ENCODE measurements around the gene UGT1A7. TPM values are rescaled to one million over a fixed set of nuclear protein-coding genes. Genes with fewer than 3 reads are reported as not detected.

Gene UGT1A7
- total RNA-seq, 4 donors from 2014 or later: 3.4 to 55.3 (median 18.2) TPM

DNA sequence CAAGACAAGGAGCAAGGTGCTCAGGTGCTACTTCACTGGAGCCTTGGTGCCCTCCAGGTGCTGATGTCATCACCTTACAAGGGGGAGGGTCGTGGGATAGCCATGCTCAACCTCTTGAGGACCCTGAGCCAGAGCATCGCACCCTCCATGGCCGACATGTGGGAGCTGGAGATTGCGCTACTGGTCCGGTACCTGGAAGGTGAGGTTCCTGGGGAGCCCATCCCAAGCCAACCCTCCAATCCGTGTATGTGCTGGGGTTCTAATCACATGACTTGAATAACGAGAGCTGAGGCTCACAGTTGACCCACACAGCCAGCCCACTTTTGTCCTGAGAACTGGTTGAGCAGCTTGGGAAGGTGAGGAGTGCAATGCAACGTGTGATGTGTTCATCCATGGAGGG lies 122.3 kb downstream of the UGT1A7 start:
- no peaks in the 10 kb centered on the region for H3K9me3 ChIP-seq
- in situ Hi-C loops (cut with MboI; ENCODE audit: low pct_ligation_motif_present in 1 of 4, low pct_unique_long_range_greater_than_20kb in 1 of 4, low sequenced_read_pairs in 3 of 4): no loop called here
- DNase-seq: no peak

DNA sequence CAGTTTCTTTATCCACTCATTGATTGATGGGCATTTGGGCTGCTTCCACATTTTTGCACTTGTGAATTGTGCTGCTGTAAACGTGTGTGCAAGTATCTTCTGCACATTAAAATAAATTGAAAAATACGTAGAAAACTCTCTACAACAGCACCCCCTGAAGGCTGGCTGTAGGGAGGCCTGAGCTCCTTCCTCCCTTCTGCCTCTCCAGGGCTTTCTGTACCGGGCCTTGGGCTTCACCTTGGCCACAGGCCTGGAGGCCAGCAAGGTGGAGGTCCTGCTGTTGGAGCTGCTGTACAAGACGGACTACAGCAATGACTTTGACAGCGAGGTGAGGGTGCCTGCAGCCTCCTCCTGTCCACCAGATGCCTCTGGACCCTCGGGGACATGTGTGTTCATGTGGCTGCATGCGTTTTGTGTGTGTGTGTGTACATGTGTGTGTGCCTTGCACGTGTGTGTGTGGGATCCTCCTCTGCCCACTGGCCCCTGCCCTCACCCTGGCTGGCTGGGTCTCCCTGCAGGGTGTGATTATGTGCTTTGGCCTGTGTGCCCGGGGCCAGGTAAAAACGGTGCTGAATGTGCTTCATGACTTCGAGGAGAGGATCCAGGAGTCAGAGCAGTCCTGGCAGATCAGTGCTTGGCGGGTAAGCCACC lies 125.6 kb downstream of the UGT1A7 start:
- Histone ChIP-seq H3K27ac (no peak overlapping the region), H3K27me3 (no peaks in the 10 kb centered on the region), H3K9me3 (no peaks in the 10 kb centered on the region), H3K4me3 (no peak overlapping the region), H3K4me1 (no peaks in the 10 kb centered on the region), H3K36me3 (no peaks in the 10 kb centered on the region)
- DNase-seq: no peak
- WGBS, 2 donors (ENCODE audit: low coverage in 1 of 2): 78% methylated on average over 3 to 10 of the region's 12 CpGs
- in situ Hi-C loops (cut with MboI; ENCODE audit: low pct_ligation_motif_present in 1 of 4, low pct_unique_long_range_greater_than_20kb in 1 of 4, low sequenced_read_pairs in 3 of 4): no loop called here
- TF ChIP-seq, protein P1, sequence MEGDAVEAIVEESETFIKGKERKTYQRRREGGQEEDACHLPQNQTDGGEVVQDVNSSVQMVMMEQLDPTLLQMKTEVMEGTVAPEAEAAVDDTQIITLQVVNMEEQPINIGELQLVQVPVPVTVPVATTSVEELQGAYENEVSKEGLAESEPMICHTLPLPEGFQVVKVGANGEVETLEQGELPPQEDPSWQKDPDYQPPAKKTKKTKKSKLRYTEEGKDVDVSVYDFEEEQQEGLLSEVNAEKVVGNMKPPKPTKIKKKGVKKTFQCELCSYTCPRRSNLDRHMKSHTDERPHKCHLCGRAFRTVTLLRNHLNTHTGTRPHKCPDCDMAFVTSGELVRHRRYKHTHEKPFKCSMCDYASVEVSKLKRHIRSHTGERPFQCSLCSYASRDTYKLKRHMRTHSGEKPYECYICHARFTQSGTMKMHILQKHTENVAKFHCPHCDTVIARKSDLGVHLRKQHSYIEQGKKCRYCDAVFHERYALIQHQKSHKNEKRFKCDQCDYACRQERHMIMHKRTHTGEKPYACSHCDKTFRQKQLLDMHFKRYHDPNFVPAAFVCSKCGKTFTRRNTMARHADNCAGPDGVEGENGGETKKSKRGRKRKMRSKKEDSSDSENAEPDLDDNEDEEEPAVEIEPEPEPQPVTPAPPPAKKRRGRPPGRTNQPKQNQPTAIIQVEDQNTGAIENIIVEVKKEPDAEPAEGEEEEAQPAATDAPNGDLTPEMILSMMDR (IDR thresholded peaks at IDR 0.05): no peak
- TF ChIP-seq EP300 (IDR thresholded peaks at IDR 0.05; ENCODE audit: low read depth) (no peak), POLR2AphosphoS5 (IDR thresholded peaks at IDR 0.05) (no peak), POLR2A (IDR thresholded peaks at IDR 0.05) (no peak)
- intact Hi-C loops (cut with DNase I; ENCODE audit: low total_unique reads): no loop called here

More for the DNA sequence above, 122.3 kb downstream of the UGT1A7 start:
- H3K36me3 ChIP-seq: no peaks in the 10 kb centered on the region
- intact Hi-C loops (cut with DNase I; ENCODE audit: low total_unique reads): no loop called here
- H3K27ac ChIP-seq: no peak overlapping the region
- H3K4me1 ChIP-seq: no peaks in the 10 kb centered on the region
- TF ChIP-seq EP300 (IDR thresholded peaks at IDR 0.05; ENCODE audit: low read depth) (no peak), POLR2A (IDR thresholded peaks at IDR 0.05) (no peak), POLR2AphosphoS5 (IDR thresholded peaks at IDR 0.05) (no peak)
- TF ChIP-seq, protein P1 (IDR thresholded peaks at IDR 0.05): no peak
- H3K4me3 ChIP-seq: no peak overlapping the region
- no peaks in the 10 kb centered on the region for H3K27me3 ChIP-seq
- 60% methylated on average over 7 of the region's 8 CpGs; no CpG with 5 or more reads in 1 of the 2 donors for WGBS, 2 donors (ENCODE audit: low coverage in 1 of 2)

DNA sequence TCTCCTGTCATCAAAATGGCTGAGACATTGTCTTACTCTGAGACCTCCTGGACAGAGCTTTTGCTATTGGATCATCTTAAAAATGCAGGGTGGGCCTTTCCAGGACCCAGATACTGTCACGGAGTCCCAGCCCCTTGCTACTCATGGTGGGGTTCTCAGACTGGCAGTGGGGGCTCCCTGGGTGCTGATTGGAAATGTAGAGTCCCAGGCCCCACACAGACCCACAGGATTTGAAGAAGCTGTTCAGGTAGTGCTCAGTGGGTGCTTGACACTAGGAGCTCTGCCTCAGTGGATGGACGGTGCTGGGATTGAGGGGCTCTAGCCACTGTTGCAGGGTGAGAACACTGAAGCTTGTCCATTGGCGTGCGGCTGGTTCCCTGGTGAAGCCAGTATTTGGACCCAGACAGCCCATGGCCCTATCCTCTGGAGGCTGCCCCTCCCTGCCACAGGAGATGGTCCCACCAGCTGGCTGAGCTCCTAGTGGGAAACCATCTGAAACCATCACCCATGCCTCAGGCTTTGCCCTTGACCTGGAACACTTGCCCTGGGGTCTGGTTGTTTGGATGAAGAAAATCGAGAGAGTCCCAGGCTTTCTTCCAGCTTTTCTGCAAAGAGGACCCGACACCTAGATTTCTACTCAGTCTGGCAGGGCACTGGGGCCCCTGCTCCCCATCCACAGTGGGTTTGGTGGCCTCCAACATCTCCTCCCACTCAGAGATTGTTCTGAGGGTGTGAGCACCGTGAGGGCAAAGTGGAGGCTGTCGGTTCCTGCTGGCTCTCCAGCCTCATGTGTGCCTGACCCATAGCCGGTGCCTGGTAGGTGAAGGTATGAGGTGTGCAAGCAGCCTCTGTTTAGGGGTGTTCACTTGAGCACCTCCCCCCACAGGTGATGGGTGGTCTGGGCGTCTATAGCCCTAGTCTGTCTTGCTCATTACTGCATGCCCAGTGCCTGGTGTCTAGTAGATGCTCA lies 126.5 kb downstream of the UGT1A7 start:
- in situ Hi-C loops (cut with MboI; ENCODE audit: low pct_ligation_motif_present in 1 of 4, low pct_unique_long_range_greater_than_20kb in 1 of 4, low sequenced_read_pairs in 3 of 4): no loop called here
- Histone ChIP-seq H3K27me3 (no peaks in the 10 kb centered on the region), H3K4me1 (no peaks in the 10 kb centered on the region), H3K4me3 (no peak overlapping the region), H3K9me3 (no peaks in the 10 kb centered on the region), H3K36me3 (no peaks in the 10 kb centered on the region), H3K27ac (no peak overlapping the region)
- no peak for DNase-seq
- 73% methylated on average over 10 of the region's 10 CpGs; no CpG with 5 or more reads in 1 of the 2 donors for WGBS, 2 donors (ENCODE audit: low coverage in 1 of 2)
- TF ChIP-seq, protein P1 (IDR thresholded peaks at IDR 0.05): no peak
- TF ChIP-seq POLR2A (IDR thresholded peaks at IDR 0.05) (no peak), POLR2AphosphoS5 (IDR thresholded peaks at IDR 0.05) (no peak), EP300 (IDR thresholded peaks at IDR 0.05; ENCODE audit: low read depth) (no peak)
- intact Hi-C loops (cut with DNase I; ENCODE audit: low total_unique reads): no loop called here

DNA sequence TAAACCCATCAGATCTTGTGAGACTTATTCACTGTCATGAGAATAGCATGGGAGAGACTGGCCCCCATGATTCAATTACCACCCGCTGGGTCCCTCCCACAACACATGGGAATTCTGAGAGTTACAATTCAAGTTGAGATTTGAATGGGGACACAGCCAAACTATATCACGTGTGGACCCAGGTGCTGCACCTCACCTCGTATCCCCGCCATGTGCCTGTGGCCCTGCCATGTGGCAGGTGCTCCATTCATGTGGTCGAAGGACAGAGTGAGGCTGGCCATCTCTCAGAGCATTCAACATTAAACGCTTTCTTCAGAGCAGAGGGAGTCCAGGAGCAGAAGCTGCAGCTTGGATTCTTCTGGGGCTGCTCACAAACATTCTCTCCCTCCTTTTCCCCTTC lies 128.7 kb downstream of the UGT1A7 start:
- intact Hi-C loops (cut with DNase I; ENCODE audit: low total_unique reads) (no loop called here), in situ Hi-C loops (cut with MboI; ENCODE audit: low pct_ligation_motif_present in 1 of 4, low pct_unique_long_range_greater_than_20kb in 1 of 4, low sequenced_read_pairs in 3 of 4) (no loop called here)
- no peak for TF ChIP-seq POLR2AphosphoS5 (IDR thresholded peaks at IDR 0.05)
- no peak for TF ChIP-seq EP300 (IDR thresholded peaks at IDR 0.05; ENCODE audit: low read depth)
- no peak for TF ChIP-seq POLR2A (IDR thresholded peaks at IDR 0.05)
- TF ChIP-seq, protein P1 (IDR thresholded peaks at IDR 0.05): no peak
- Histone ChIP-seq H3K4me3 (no peak overlapping the region), H3K9me3 (no peaks in the 10 kb centered on the region), H3K4me1 (no peaks in the 10 kb centered on the region), H3K27ac (no peak overlapping the region), H3K27me3 (no peaks in the 10 kb centered on the region), H3K36me3 (no peaks in the 10 kb centered on the region)
- 72% methylated on average over 6 of the region's 6 CpGs; no CpG with 5 or more reads in 1 of the 2 donors for WGBS, 2 donors (ENCODE audit: low coverage in 1 of 2)
- DNase-seq: no peak
